GM23338 (cell line): ENCODE results near the gene CAMTA1. TPM values are rescaled to one million over a fixed set of nuclear protein-coding genes. Genes with fewer than 3 reads are reported as not detected.

ENCODE experiments used
- ATAC-seq: fragments of 200-7000 bp; cut with Tn5 transposase; 3 replicates; pipeline ENCODE4 v1.9.1; 2020
- DNase-seq: peaks from one replicate; pipeline ENCODE4 v3.0.0-alpha.2; 2015; ENCODE audit warnings: low spot score
- H2AFZ ChIP-seq: fragments of 200-600 bp; sonication (generic); 2 replicates; pipeline ENCODE4 v1.8.0; 2016; ENCODE audit warnings: antibody characterized with exemption, mild to moderate bottlenecking, moderate library complexity
- H3F3A ChIP-seq: fragments of 200-600 bp; sonication (generic); replicated peaks from 2 replicates; pipeline ENCODE4 v1.8.0; 2017; ENCODE audit warnings: antibody characterized with exemption, mixed run types, low read depth
- H3K27ac ChIP-seq: fragments of 200-600 bp; sonication (generic); 2 replicates; pipeline ENCODE4 v1.6.1; 2016; ENCODE audit warnings: low read depth
- H3K27me3 ChIP-seq: fragments of 200-600 bp; sonication (generic); 2 replicates; pipeline ENCODE4 v1.8.0; 2016; ENCODE audit warnings: mild to moderate bottlenecking, mixed run types, moderate library complexity; ENCODE audit not compliant: insufficient read depth
- H3K36me3 ChIP-seq: fragments of 200-600 bp; sonication (generic); 2 replicates; pipeline ENCODE4 v1.8.0; 2016; ENCODE audit warnings: mild to moderate bottlenecking; ENCODE audit not compliant: insufficient read depth
- H3K4me1 ChIP-seq: fragments of 200-600 bp; sonication (generic); 2 replicates; pipeline ENCODE4 v1.8.0; 2016; ENCODE audit warnings: mild to moderate bottlenecking, moderate library complexity; ENCODE audit not compliant: insufficient read depth
- H3K4me2 ChIP-seq: fragments of 200-600 bp; sonication (generic); 2 replicates; pipeline ENCODE4 v1.7.1; 2017; ENCODE audit warnings: mixed run types
- H3K4me3 ChIP-seq: fragments of 200-600 bp; sonication (generic); 2 replicates; pipeline ENCODE4 v1.6.1; 2016; ENCODE audit warnings: mixed run types
- H3K79me2 ChIP-seq: fragments of 200-600 bp; sonication (generic); replicated peaks from 2 replicates; pipeline ENCODE4 v1.8.0; 2017; ENCODE audit warnings: mild to moderate bottlenecking; ENCODE audit not compliant: insufficient read depth
- H3K9me2 ChIP-seq: fragments of 200-600 bp; sonication (generic); 2 replicates; pipeline ENCODE4 v1.8.0; 2017; ENCODE audit not compliant: insufficient read depth
- H4K20me1 ChIP-seq: fragments of 200-600 bp; sonication (generic); replicated peaks from 2 replicates; pipeline ENCODE4 v1.8.0; 2017; ENCODE audit warnings: mild to moderate bottlenecking; ENCODE audit not compliant: insufficient read depth
- H3K27ac Mint-ChIP-seq: 2 replicates; pipeline ENCODE4 v1.8.0; 2020; ENCODE audit warnings: inconsistent platforms, mild to moderate bottlenecking, moderate library complexity, mixed read lengths
- H3K27me3 Mint-ChIP-seq: 3 replicates; pipeline ENCODE4 v1.8.0; 2022; ENCODE audit warnings: low read depth, mild to moderate bottlenecking, moderate library complexity, mixed read lengths, inconsistent platforms; ENCODE audit not compliant: insufficient read depth, poor library complexity
- H3K36me3 Mint-ChIP-seq: 3 replicates; pipeline ENCODE4 v1.8.0; 2021; ENCODE audit warnings: low read depth, mild to moderate bottlenecking, inconsistent platforms, moderate library complexity, mixed read lengths
- H3K4me1 Mint-ChIP-seq: 3 replicates; pipeline ENCODE4 v1.8.0; 2020; ENCODE audit warnings: mild to moderate bottlenecking, inconsistent platforms, mixed read lengths
- H3K4me3 Mint-ChIP-seq: 3 replicates; pipeline ENCODE4 v1.8.0; 2021; ENCODE audit warnings: moderate library complexity, mild to moderate bottlenecking, inconsistent platforms, mixed read lengths
- H3K9me3 Mint-ChIP-seq: 3 replicates; pipeline ENCODE4 v1.8.0; 2020; ENCODE audit warnings: moderate library complexity, mild to moderate bottlenecking, inconsistent platforms, mixed read lengths
- CREB1 ChIP-seq: fragments of 250-450 bp; sonication (Bioruptor Pico); IDR thresholded peaks from 2 replicates; pipeline ENCODE4 v1.5.0; 2020; ENCODE audit warnings: low read depth, mild to moderate bottlenecking, moderate library complexity
- CTCF ChIP-seq, 2 experiments: fragments of 200-600 bp in 1 of 2; sonication (generic) in 1 of 2; conservative IDR thresholded peaks; 2 replicates each; pipeline versions ENCODE4 v1.5.1 to v1.6.1; 2016 to 2017; ENCODE audit warnings: antibody characterized with exemption in 2 of 2, low read depth in 2 of 2, mild to moderate bottlenecking in 2 of 2, moderate library complexity in 1 of 2
- EZH2 ChIP-seq: fragments of 200-600 bp; sonication (generic); IDR thresholded peaks from one replicate; pipeline ENCODE4 v1.8.0; 2017; ENCODE audit warnings: antibody characterized with exemption, mild to moderate bottlenecking, low read depth; ENCODE audit not compliant: unreplicated experiment
- EZH2phosphoT487 ChIP-seq: fragments of 200-600 bp; sonication (generic); IDR thresholded peaks from one replicate; pipeline ENCODE4 v1.8.1; 2018; ENCODE audit warnings: antibody characterized with exemption; ENCODE audit not compliant: unreplicated experiment
- JUNB ChIP-seq: IDR thresholded peaks from one replicate; pipeline ENCODE4 v1.6.1; 2016; ENCODE audit warnings: antibody characterized with exemption; ENCODE audit not compliant: unreplicated experiment
- NANOG ChIP-seq: IDR thresholded peaks from 2 replicates; pipeline ENCODE4 v1.6.1; 2016; ENCODE audit warnings: antibody characterized with exemption, borderline replicate concordance
- POLR2AphosphoS5 ChIP-seq: IDR thresholded peaks from 2 replicates; pipeline ENCODE4 v1.6.1; 2016; ENCODE audit warnings: antibody characterized with exemption, low read depth
- REST ChIP-seq: IDR thresholded peaks from one replicate; pipeline ENCODE4 v1.6.1; 2018; ENCODE audit warnings: antibody characterized with exemption; ENCODE audit not compliant: unreplicated experiment
- STAT1 ChIP-seq: IDR thresholded peaks from one replicate; pipeline ENCODE4 v1.6.1; 2016; ENCODE audit warnings: antibody characterized with exemption; ENCODE audit not compliant: unreplicated experiment
- ZNF114 ChIP-seq: fragments of 250-450 bp; sonication (Bioruptor Pico); IDR thresholded peaks from 2 replicates; pipeline ENCODE4 v1.5.0; 2020; ENCODE audit warnings: mild to moderate bottlenecking, moderate library complexity
- ZNF331 ChIP-seq: fragments of 250-450 bp; sonication (Bioruptor Pico); IDR thresholded peaks from 2 replicates; pipeline ENCODE4 v1.5.0; 2020; ENCODE audit warnings: low read depth, mild to moderate bottlenecking, moderate library complexity
- ZNF462 ChIP-seq: fragments of 250-450 bp; sonication (Bioruptor Pico); IDR thresholded peaks from 2 replicates; pipeline ENCODE4 v1.5.0; 2020; ENCODE audit warnings: mild to moderate bottlenecking, moderate library complexity
- polyA plus RNA-seq: library from polyadenylated mRNA; unstranded; fragments of >200 nt; fragmentation: Nextera tagmentation; extraction: Ambion mirVana; gene quantifications from 2 replicates; pipeline ENCODE4 v1.2.1, GENCODE V29; 2016
- total RNA-seq: library from RNA; depleted of rRNA; stranded (reverse); fragments of >200 nt; shearing (Covaris generic); gene quantifications from 2 replicates; pipeline ENCODE4 v1.2.3, GENCODE V29; 2014

Gene CAMTA1
- total and polyA plus RNA-seq, 2 experiments from 2014 or later, result 115 to 519 TPM

- 0 out of 3 replicates have a peak, but pooled peaks cover 4% of the 10 kb centered on the region for H3K4me1 Mint-ChIP-seq
- Histone ChIP-seq H4K20me1 (no peaks in the 10 kb centered on the region), H3K4me3 (no peak overlapping the region), H3K4me2 (no peak overlapping the region), H3K27ac (no peak overlapping the region), H3K9me2 (no peaks in the 10 kb centered on the region; the same call in 1 of the 2 replicates), H3K27me3 (no peaks in the 10 kb centered on the region), H3F3A (no peaks in the 10 kb centered on the region), H3K36me3 (no peaks in the 10 kb centered on the region), H2AFZ (no peak overlapping the region), H3K79me2 (no peaks in the 10 kb centered on the region), H3K4me1 (no peaks in the 10 kb centered on the region)
- H3K9me3 Mint-ChIP-seq, result no peaks in the 10 kb centered on the region
- DNase-seq, result no peak
- no peaks in the 10 kb centered on the region for H3K36me3 Mint-ChIP-seq
- no peak overlapping the region for H3K27ac Mint-ChIP-seq
- no peak for ATAC-seq
- H3K27me3 Mint-ChIP-seq, result peaks cover 4% of the 10 kb centered on the region
- TF ChIP-seq CTCF (conservative IDR thresholded peaks at IDR 0.05; ENCODE audit: low read depth in 2 of 2), result no peak
- no peak for TF ChIP-seq REST
- no peak for TF ChIP-seq CREB1 (CRISPR knock-in tag)
- no peak for TF ChIP-seq ZNF114
- TF ChIP-seq EZH2, result no peak
- no peak for TF ChIP-seq ZNF331 (CRISPR knock-in tag)
- TF ChIP-seq EZH2phosphoT487, result no peak
- TF ChIP-seq JUNB, result no peak
- no peak for TF ChIP-seq POLR2AphosphoS5
- TF ChIP-seq NANOG, result no peak
- TF ChIP-seq ZNF462 (CRISPR knock-in tag), result no peak
- TF ChIP-seq STAT1, result no peak
- no peak overlapping the region for H3K4me3 Mint-ChIP-seq
Observed at GRCh38 chr1:7341145-7341905, 556.1 kb downstream of the CAMTA1 start.
